GM19372 (cell line): ENCODE data around the gene EFCAB6.

Experiments
- ATAC-seq: cut with Tn5 transposase; IDR thresholded peaks from one replicate; pipeline ENCODE4 v1.9.1; 2021; ENCODE audit warnings: mild to moderate bottlenecking, low read depth, moderate library complexity; ENCODE audit not compliant: unreplicated experiment

The EFCAB6 gene

GRCh38 chr22:43514476-43515157, 297.5 kb downstream of the EFCAB6 start:
- no peak for ATAC-seq

- ATAC-seq, result no peak
Measured at GRCh38 chr22:43512279-43512678, 299.8 kb downstream of the EFCAB6 start.

DNA sequence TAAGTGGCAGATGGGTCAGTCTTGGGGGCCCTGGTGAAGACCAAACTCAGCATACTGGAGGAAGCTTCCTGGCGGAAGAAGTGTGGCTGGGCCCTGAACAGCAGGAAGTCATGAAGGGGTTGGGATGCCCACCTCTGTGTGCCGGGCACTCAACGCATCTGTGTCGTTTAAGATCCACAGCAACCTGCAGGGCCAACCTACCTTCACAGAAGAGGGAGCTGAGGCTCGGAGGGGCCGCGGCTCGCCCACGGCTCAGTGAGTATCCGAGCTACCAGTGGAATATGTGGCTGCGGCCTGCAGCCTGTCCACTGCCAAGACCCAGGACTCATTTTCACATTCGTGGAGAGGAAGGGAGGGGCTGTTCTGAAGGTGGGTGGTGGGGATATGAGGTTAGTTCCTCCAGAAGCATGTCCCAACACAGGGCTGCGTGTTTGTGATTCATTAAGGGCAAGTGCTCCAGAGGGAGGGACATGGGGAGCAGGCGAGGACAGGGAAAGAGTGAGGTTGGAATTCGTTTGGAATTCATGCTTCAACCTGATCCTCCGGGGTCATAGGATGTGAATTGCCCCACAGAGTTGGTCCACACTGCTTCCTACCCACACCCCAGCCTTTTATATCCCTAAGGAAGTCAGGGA, 300.7 kb downstream of the EFCAB6 start:
- no peak for ATAC-seq

DNA sequence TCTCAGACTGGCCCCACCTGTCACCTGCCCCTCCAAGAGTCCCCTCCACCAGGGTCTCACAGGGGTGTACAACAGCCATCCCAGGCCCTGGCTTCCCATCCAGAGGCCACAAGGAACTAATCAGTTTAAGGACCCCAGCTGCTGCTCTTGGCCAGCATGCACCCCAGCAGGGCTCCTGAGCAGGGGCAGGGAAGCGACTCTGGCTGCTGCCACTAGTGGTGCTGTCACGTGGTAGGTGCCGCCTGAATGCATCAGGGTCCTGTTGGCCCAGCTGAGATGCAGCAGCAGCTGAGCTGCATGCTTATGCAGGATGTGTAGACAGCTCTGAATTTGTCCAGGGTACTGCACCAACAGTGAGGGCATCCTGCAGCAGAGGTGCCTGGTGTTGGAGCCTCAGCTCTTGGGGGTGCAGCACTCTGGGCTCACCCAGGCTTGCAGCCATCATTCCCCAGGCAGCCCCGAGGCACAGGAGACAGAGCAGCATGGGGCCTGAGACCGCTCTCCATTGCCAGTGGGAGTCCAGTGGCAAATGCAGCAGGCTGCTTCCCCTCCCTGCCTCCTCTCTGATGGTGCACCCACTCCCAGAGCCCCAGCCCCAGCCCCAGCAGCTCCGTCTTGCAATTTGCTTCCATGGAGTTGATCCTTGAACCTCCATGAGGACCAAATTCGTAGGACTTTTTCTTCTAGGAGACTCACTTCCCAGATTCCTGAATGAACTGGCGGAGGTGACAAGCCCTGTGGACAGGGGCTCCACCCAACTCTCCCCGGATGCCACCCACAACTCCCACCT, 301.6 kb downstream of the EFCAB6 start:
- no peak for ATAC-seq

- ATAC-seq, result no peak
Measured at GRCh38 chr22:43509337-43509736, 302.8 kb downstream of the EFCAB6 start.

DNA sequence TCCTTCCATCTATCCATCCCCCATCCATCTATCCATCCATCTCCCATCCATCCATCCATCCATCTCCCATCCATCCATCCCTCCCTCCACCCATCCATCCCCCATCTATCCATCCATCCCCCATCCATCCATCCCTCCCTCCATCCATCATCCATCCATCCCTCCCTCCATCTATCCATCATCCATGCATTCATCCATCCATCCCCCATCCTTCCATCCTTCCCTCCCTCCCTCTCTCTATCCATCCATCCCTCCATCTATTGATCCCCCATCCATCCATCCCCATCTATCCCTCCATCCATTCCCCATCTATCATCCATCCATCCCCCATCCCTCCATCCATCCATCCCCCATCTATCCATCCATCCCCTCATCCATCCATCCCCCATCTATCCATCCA, 303.6 kb downstream of the EFCAB6 start:
- ATAC-seq, result no peak

DNA sequence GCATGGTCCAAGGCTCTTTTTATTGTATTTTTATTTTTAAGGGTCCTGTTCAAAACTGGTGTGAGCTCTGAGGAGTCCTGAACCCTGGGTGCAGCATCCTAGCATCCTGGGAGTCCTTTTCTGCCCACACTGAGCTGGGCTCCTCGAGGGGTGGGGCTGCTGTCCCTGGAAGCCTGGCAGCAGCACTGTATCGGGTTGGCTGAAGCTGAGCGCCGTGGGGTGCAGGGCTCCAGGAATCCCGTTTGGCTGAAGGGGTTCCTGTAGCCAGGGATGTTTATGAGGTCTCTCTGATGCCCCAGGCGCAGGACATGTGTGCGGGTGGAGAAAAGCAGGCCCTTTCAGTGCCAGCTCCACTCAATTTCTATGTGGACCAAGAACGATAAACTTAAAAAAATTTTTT, 304.9 kb downstream of the EFCAB6 start:
- ATAC-seq, result no peak

GRCh38 chr22:43506487-43506886, 305.6 kb downstream of the EFCAB6 start:
- no peak for ATAC-seq

- ATAC-seq, result no peak
Measured at GRCh38 chr22:43505896-43506295, 306.2 kb downstream of the EFCAB6 start.

DNA sequence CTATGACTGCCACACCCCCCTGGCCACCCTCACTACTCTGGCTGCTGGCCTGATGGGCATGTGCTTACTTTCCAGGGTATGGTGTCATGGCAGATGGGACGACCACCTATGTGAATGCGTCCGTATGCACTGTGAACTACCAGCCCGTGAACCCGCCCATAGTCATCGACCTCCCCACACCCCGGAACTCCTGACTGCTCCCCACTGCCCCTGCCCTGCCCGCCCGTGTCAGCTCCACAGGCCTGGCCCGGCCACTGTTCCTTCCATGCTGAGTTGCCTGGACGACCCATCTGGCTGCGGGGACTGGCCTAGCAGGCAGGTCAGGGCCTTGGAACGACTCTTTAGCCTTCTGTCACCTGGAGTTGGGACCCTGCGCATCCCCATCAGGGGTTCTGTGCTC, 306.7 kb downstream of the EFCAB6 start:
- no peak for ATAC-seq

DNA sequence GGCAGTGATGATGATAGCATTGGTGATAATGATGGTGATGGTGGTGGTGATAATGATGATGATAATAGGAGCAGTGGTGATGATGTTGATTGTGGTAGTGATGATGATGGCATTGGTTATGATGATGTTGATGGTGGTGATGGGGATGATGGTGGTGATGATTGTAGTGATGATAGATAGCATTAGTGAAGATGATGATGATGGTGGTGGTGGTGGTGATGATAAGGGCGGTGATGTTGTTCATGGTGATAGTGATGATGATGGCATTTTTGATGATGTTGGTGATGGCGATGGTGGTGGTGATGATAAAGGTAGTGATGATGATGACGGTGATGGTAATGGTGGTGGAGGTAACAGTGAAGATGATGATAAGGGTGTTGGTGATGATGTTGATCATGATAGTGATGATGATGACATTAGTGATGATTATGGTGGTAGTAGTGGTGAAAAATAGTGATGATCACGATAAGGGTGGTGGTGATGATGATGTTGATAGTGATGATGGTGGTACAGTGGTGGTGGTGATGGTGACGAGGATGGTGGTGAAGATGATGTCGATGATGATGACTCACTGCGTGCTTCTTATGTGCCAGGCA, 307.3 kb downstream of the EFCAB6 start:
- no peak for ATAC-seq

DNA sequence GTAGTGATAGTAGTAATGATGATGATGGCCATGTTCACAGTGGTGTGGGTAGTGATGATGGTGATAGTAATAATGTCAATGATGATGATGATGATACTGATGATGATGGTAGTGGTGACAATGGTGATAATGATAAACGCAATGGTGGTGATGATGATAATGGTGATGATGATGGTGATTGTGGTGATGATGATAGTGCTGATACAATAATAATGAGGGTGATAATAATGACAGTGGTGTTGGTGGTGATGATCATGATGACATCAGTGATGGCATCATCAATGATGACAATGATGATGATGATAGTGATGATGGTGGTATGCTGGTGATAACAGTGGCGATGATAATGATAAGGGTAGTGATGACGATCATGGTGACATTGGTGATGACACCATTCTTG, 308.0 kb downstream of the EFCAB6 start:
- ATAC-seq, result no peak

GRCh38 chr22:43502306-43502874, 309.7 kb downstream of the EFCAB6 start:
- no peak for ATAC-seq

DNA sequence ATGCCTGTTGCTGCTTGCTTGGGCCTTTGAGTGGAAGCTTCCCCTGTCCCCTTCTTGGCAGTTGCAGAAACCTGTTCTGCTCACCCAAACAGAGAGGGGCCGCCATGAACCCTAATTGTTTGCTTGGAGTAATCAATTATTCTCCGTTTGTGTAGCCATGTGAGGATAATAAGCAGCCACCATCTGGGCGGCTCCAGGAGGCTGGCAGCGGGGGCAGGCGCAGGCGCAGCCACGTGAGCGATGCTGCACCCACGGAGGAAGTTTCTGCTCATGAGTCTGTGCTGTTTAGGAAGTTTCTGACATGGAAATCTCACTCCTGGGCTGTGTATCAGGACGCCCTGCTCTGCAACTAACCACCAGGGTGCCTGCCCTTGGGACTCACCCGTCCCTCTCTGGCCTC, 310.2 kb downstream of the EFCAB6 start:
- no peak for ATAC-seq

- no peak for ATAC-seq
Measured at GRCh38 chr22:43500792-43501785, 311.0 kb downstream of the EFCAB6 start.

DNA sequence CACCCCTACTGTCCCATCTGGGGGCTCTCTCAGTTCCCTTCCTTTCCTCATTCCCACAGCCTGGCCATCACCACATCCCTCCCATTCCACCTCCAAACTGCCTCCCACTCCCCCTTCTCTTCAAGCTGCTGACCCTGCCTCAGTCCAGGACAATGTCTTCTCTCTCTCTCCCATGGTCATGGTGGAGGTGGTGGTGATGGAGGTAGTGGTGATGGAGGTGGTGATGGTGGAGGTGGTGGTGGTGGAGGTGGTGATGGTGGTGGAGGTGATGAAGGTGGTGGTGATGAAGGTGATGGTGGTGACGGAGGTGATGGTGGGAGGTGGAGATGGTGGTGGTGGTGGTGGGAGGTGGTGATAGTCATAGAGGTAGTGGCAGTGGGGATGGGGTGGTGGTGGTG, 313.2 kb downstream of the EFCAB6 start:
- ATAC-seq, result no peak

- ATAC-seq, result no peak
Measured at GRCh38 chr22:43497956-43498855, 313.9 kb downstream of the EFCAB6 start.

- ATAC-seq, result no peak
Measured at GRCh38 chr22:43493297-43493696, 318.8 kb downstream of the EFCAB6 start.

GRCh38 chr22:43491737-43492136, 320.4 kb downstream of the EFCAB6 start:
- no peak for ATAC-seq
